PC-9 (cell line): ENCODE measurements around the gene NMS. TPM values are rescaled to one million over a fixed set of nuclear protein-coding genes. Genes with fewer than 3 reads are reported as not detected.
"Not testable (repeated sequence)": the region's sequence is repeated elsewhere in the genome, so short reads cannot be mapped to it uniquely, and the experiment has no call there.

Experiments
- BruUV-seq: library from RNA; stranded (reverse); fragments of 400-500 nt; replicated peaks from 2 replicates; lab custom pipeline; 2021; lab: Mats Ljungman, UMichigan
- CTCF ChIA-PET: fragments of 300-600 bp; sonication (Branson Sonifier 250); formaldehyde crosslinking; loops from one replicate; lab custom pipeline; 2022; ENCODE audit warnings: antibody characterized with exemption; lab: Charles Lee
- POLR2A ChIA-PET: fragments of 300-600 bp; sonication (Branson Sonifier 250); formaldehyde crosslinking; loops from one replicate; lab custom pipeline; 2022; ENCODE audit warnings: antibody characterized with exemption; ENCODE audit not compliant: unreplicated experiment; lab: Charles Lee
- DNase-seq, 2 experiments: peaks; one replicate each; pipeline versions ENCODE4 v3.0.0 to v3.0.0-alpha.2; 2015 to 2022; ENCODE audit warnings: mixed read lengths in 1 of 2
- H2AFZ ChIP-seq: fragments of 200-600 bp; sonication (generic); 2 replicates; pipeline ENCODE4 v1.8.1; 2017; ENCODE audit warnings: antibody characterized with exemption
- H3F3A ChIP-seq: fragments of 200-600 bp; sonication (generic); 2 replicates; pipeline ENCODE4 v1.8.1; 2017; ENCODE audit warnings: antibody characterized with exemption, mild to moderate bottlenecking, low read depth; ENCODE audit not compliant: insufficient read depth
- H3K27ac ChIP-seq: fragments of 200-600 bp; sonication (generic); 2 replicates; pipeline ENCODE4 v1.6.1; 2016; ENCODE audit warnings: mixed run types
- H3K27me3 ChIP-seq: fragments of 200-600 bp; sonication (generic); 2 replicates; pipeline ENCODE4 v1.6.1; 2016; ENCODE audit warnings: low read depth, mixed run types; ENCODE audit not compliant: insufficient read depth
- H3K36me3 ChIP-seq: fragments of 200-600 bp; sonication (generic); 2 replicates; pipeline ENCODE4 v1.6.1; 2016; ENCODE audit warnings: low read depth, mixed run types
- H3K4me1 ChIP-seq: fragments of 200-600 bp; sonication (generic); replicated peaks from 2 replicates; pipeline ENCODE4 v1.6.1; 2016; ENCODE audit warnings: mixed run types; ENCODE audit not compliant: insufficient read depth
- H3K4me2 ChIP-seq: fragments of 200-600 bp; sonication (generic); 2 replicates; pipeline ENCODE4 v1.6.1; 2017; ENCODE audit warnings: mixed run types
- H3K4me3 ChIP-seq: fragments of 200-600 bp; sonication (generic); 2 replicates; pipeline ENCODE4 v1.6.1; 2016; ENCODE audit warnings: mixed run types
- H3K79me2 ChIP-seq: fragments of 200-600 bp; sonication (generic); 2 replicates; pipeline ENCODE4 v1.6.1; 2017; ENCODE audit warnings: low read depth, mixed run types
- H3K9me2 ChIP-seq: fragments of 200-600 bp; sonication (generic); 2 replicates; pipeline ENCODE4 v1.8.1; 2017; ENCODE audit warnings: mild to moderate bottlenecking; ENCODE audit not compliant: insufficient read depth
- H3K9me3 ChIP-seq: fragments of 200-600 bp; sonication (generic); 2 replicates; pipeline ENCODE4 v1.8.1; 2016; ENCODE audit warnings: low read depth; ENCODE audit not compliant: insufficient read depth
- H4K20me1 ChIP-seq: fragments of 200-600 bp; sonication (generic); 2 replicates; pipeline ENCODE4 v1.8.1; 2017; ENCODE audit not compliant: insufficient read depth
- CTCF ChIP-seq: fragments of 200-600 bp; sonication (generic); conservative IDR thresholded peaks from 2 replicates; pipeline ENCODE4 v1.6.1; 2017; ENCODE audit warnings: mixed run types, antibody characterized with exemption, mild to moderate bottlenecking, moderate library complexity
- EZH2 ChIP-seq: fragments of 200-600 bp; sonication (generic); IDR thresholded peaks from 2 replicates; pipeline ENCODE4 v1.8.0; 2017; ENCODE audit warnings: antibody characterized with exemption, low read depth
- intact Hi-C: fragments of 100-400 bp; cut with micrococcal nuclease; formaldehyde crosslinking; loops from one replicate; pipeline ENCODE4 v1.10.0; 2022; ENCODE audit not compliant: unreplicated experiment
- total RNA-seq: library from RNA; stranded (reverse); gene quantifications from 2 replicates; pipeline ENCODE4 v1.2.3, GENCODE V29; 2021

The NMS gene
- total RNA-seq, 1 experiment from 2014 or later, result not detected

- DNase-seq, result no peak
- ChIA-PET POLR2A (no interaction called here), CTCF (no interaction called here)
- Histone ChIP-seq H3K9me2 (no peaks in the 10 kb centered on the region), H3K4me1 (no peaks in the 10 kb centered on the region), H3K4me3 (no peak overlapping the region), H4K20me1 (no peaks in the 10 kb centered on the region), H3K36me3 (no peaks in the 10 kb centered on the region), H2AFZ (no peak overlapping the region), H3K4me2 (no peak overlapping the region), H3K79me2 (no peaks in the 10 kb centered on the region), H3K27ac (no peak overlapping the region), H3F3A (no peaks in the 10 kb centered on the region), H3K9me3 (peaks cover 3% of the 10 kb centered on the region; the same call in 1 of the 2 replicates), H3K27me3 (peaks cover 55% of the 10 kb centered on the region)
- intact Hi-C loops, result no loop called here
- BruUV-seq, result no TSS peak
- no peak for TF ChIP-seq CTCF
- TF ChIP-seq EZH2, result no peak
These were observed 19.2 kb upstream of the NMS start for GRCh38 chr2:100451092-100451491.

- H3K4me3 ChIP-seq, result no peak overlapping the region
- DNase-seq, result no peak
- H4K20me1 ChIP-seq, result no peaks in the 10 kb centered on the region
- ChIA-PET CTCF (no interaction called here), POLR2A (no interaction called here)
- no peaks in the 10 kb centered on the region for H3K79me2 ChIP-seq
- no peaks in the 10 kb centered on the region for H3K36me3 ChIP-seq
- no peak overlapping the region for H2AFZ ChIP-seq
- no peaks in the 10 kb centered on the region for H3F3A ChIP-seq
- TF ChIP-seq EZH2 (no peak), CTCF (no peak)
- intact Hi-C loops, result no loop called here
- peaks cover 49% of the 10 kb centered on the region for H3K27me3 ChIP-seq
- no TSS peak for BruUV-seq
- peaks cover 5% of the 10 kb centered on the region for H3K9me3 ChIP-seq
- H3K27ac ChIP-seq, result no peak overlapping the region
- H3K4me1 ChIP-seq, result no peaks in the 10 kb centered on the region
- H3K4me2 ChIP-seq, result no peak overlapping the region
- no peaks in the 10 kb centered on the region for H3K9me2 ChIP-seq
These were observed 18.5 kb upstream of the NMS start for GRCh38 chr2:100451734-100452133.

GRCh38 chr2:100453853-100454252 lies 16.4 kb upstream of the NMS start:
- Histone ChIP-seq H3K36me3 (no peaks in the 10 kb centered on the region), H3K4me2 (no peak overlapping the region), H3K4me1 (no peaks in the 10 kb centered on the region), H4K20me1 (no peaks in the 10 kb centered on the region), H3K4me3 (no peak overlapping the region), H3F3A (no peaks in the 10 kb centered on the region), H3K27me3 (peaks cover 32% of the 10 kb centered on the region), H2AFZ (no peak overlapping the region), H3K27ac (no peak overlapping the region), H3K79me2 (no peaks in the 10 kb centered on the region), H3K9me3 (peaks cover 14% of the 10 kb centered on the region), H3K9me2 (no peaks in the 10 kb centered on the region)
- POLR2A ChIA-PET, result no interaction called here
- CTCF ChIA-PET, result no interaction called here
- intact Hi-C loops, result no loop called here
- no TSS peak for BruUV-seq
- TF ChIP-seq EZH2, result no peak
- no peak for TF ChIP-seq CTCF
- DNase-seq, result no peak

- H2AFZ ChIP-seq, H3K4me3 ChIP-seq, intact Hi-C loops, H3K27me3 ChIP-seq, CTCF ChIA-PET, POLR2A ChIA-PET, H3K79me2 ChIP-seq, BruUV-seq, H3K27ac ChIP-seq, H3K4me1 ChIP-seq, H3K4me2 ChIP-seq, H3K36me3 ChIP-seq, H3F3A ChIP-seq, H4K20me1 ChIP-seq, H3K9me2 ChIP-seq, DNase-seq: not testable (repeated sequence)
- H3K9me3 ChIP-seq, result peaks cover 14% of the 10 kb centered on the region
These were observed 13.9 kb upstream of the NMS start for GRCh38 chr2:100456357-100456756.
